ENCODE results near the gene SPDYA. TPM values are rescaled to one million over a fixed set of nuclear protein-coding genes. Genes with fewer than 3 reads are reported as not detected.

Gene SPDYA
- polyA plus RNA-seq, 2 of the 4 experiments (the other 2 are of a cell fraction) = 0.14 to 0.49 TPM

- Histone ChIP-seq H3K4me2 (peak within 1 kb of the TSS; percentile 90), H3K4me3 (peak within 1 kb of the TSS; percentile 70), H3K27ac (peak within 1 kb of the TSS; percentile 75 to 86), H3K4me1 (peaks cover 19% of the 10 kb centered on the region), H3K9me3 (no peaks in the 10 kb centered on the region)
- peak; percentile 99 to 100 for ATAC-seq
- FAIRE-seq = peak; percentile 80
- WGBS (ENCODE audit: missing lambda C conversion rate) = 1% methylated on average over 43 of the region's 57 CpGs
- DNase-seq (ENCODE audit: low read depth in 1 of 2, low spot score in 1 of 2) = peak; percentile 97 to 98
- ChIA-PET CTCF (interaction anchor here (0.7 to 2.6 kb wide), 7 partner anchors 12 to 304 kb away, joined by 3 to 7 read pairs (median 3); no protein-coding TSS in a partner anchor), POLR2A (interaction anchor here (0.6 to 1.6 kb wide), 12 partner anchors 8 to 1263 kb away, joined by 3 to 32 read pairs (median 3); partner anchors contain the start of genes PPP1CB and WDR43)
- peak; percentile 79 for TF ChIP-seq E2F6 (IDR thresholded peaks at IDR 0.05; ENCODE audit: borderline replicate concordance, low read depth)
- no peak for TF ChIP-seq ZNF302 (CRISPR knock-in tag; IDR thresholded peaks at IDR 0.05)
- no peak for TF ChIP-seq ZC3H11A (IDR thresholded peaks at IDR 0.05)
- no peak for TF ChIP-seq GATA3 (IDR thresholded peaks at IDR 0.05; ENCODE audit: borderline replicate concordance)
- no peak for TF ChIP-seq NPAS2 (CRISPR knock-in tag; IDR thresholded peaks at IDR 0.05; ENCODE audit: borderline replicate concordance)
- TF ChIP-seq NFE2L2 (conservative IDR thresholded peaks at IDR 0.05; ENCODE audit: low read length) = no peak
- 0 out of 2 replicates have a peak, but pooled peaks have one; percentile 51 for TF ChIP-seq ESRRA (IDR thresholded peaks at IDR 0.05; ENCODE audit: borderline replicate concordance, low read length)
- no peak for TF ChIP-seq EHF (CRISPR knock-in tag; IDR thresholded peaks at IDR 0.05)
- TF ChIP-seq RAD21 (conservative IDR thresholded peaks at IDR 0.05 in 1 of 2, IDR thresholded peaks at IDR 0.05 in 1 of 2) = no peak; a peak in 1 of 5 replicates
- TF ChIP-seq KDM5A (IDR thresholded peaks at IDR 0.05) = peak; percentile 98
- TF ChIP-seq RCOR1 (IDR thresholded peaks at IDR 0.05; ENCODE audit: low read depth, low read length) = no peak
- TF ChIP-seq TFCP2L1 (CRISPR knock-in tag; IDR thresholded peaks at IDR 0.05) = no peak
- peak; percentile 37; the same call in 1 of the 2 replicates for TF ChIP-seq HOXB5 (CRISPR knock-in tag; IDR thresholded peaks at IDR 0.05)
- TF ChIP-seq POLR2A (IDR thresholded peaks at IDR 0.05; ENCODE audit: low read length) = peak; percentile 81
- no peak for TF ChIP-seq TP53 (CRISPR knock-in tag; IDR thresholded peaks at IDR 0.05)
- TF ChIP-seq FOSB (CRISPR knock-in tag; IDR thresholded peaks at IDR 0.05) = no peak
- TF ChIP-seq POLR2AphosphoS2 (conservative IDR thresholded peaks at IDR 0.05; ENCODE audit: low read length) = no peak
- no peak for TF ChIP-seq KDM1A (IDR thresholded peaks at IDR 0.05; ENCODE audit: low read depth)
- peak; percentile 56; the same call in 1 of the 2 replicates for TF ChIP-seq REST (IDR thresholded peaks at IDR 0.05)
- TF ChIP-seq HOXB13 (CRISPR knock-in tag; IDR thresholded peaks at IDR 0.05; ENCODE audit: low read depth) = no peak
- TF ChIP-seq NR3C1 (IDR thresholded peaks at IDR 0.05) = no peak
- no peak for TF ChIP-seq CBX2 (IDR thresholded peaks at IDR 0.05; ENCODE audit: borderline replicate concordance, low read depth)
- TF ChIP-seq HDAC2 (IDR thresholded peaks at IDR 0.05) = peak; percentile 55; the same call in 1 of the 2 replicates
- TF ChIP-seq, protein P1, sequence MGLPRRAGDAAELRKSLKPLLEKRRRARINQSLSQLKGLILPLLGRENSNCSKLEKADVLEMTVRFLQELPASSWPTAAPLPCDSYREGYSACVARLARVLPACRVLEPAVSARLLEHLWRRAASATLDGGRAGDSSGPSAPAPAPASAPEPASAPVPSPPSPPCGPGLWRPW (IDR thresholded peaks at IDR 0.05) = no peak
- no peak for TF ChIP-seq SREBF2 (IDR thresholded peaks at IDR 0.05)
- no peak for TF ChIP-seq FOSL2 (IDR thresholded peaks at IDR 0.05)
- no peak for TF ChIP-seq FOSL2 (CRISPR knock-in tag; IDR thresholded peaks at IDR 0.05)
- no peak for TF ChIP-seq PBX3 (IDR thresholded peaks at IDR 0.05)
- TF ChIP-seq, protein P2, sequence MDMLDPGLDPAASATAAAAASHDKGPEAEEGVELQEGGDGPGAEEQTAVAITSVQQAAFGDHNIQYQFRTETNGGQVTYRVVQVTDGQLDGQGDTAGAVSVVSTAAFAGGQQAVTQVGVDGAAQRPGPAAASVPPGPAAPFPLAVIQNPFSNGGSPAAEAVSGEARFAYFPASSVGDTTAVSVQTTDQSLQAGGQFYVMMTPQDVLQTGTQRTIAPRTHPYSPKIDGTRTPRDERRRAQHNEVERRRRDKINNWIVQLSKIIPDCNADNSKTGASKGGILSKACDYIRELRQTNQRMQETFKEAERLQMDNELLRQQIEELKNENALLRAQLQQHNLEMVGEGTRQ (IDR thresholded peaks at IDR 0.05) = no peak
- TF ChIP-seq HMGXB4 (CRISPR knock-in tag; IDR thresholded peaks at IDR 0.05; ENCODE audit: borderline replicate concordance) = no peak
- no peak for TF ChIP-seq ZFP36 (IDR thresholded peaks at IDR 0.05; ENCODE audit: borderline replicate concordance, partially characterized antibody)
- TF ChIP-seq PHF8 (IDR thresholded peaks at IDR 0.05; ENCODE audit: borderline replicate concordance, low read depth) = peak; percentile 93; the same call in 1 of the 2 replicates
- TF ChIP-seq RNF2 (IDR thresholded peaks at IDR 0.05; ENCODE audit: borderline replicate concordance, low read depth) = no peak
These were observed 59.7 kb downstream of the SPDYA start, which contains the start of gene TRMT61B for GRCh38 chr2:28870146-28870891. TSS of gene TRMT61B (minus strand) at chr2:28870309. CDS start at chr2:28870277, 32 bp downstream.

Measured in A549 (cell line).